GM18858 (cell line): ENCODE results near the gene ZNF775.

Experiments used
- ATAC-seq: cut with Tn5 transposase; IDR thresholded peaks from one replicate; pipeline ENCODE4 v1.9.1; 2021; ENCODE audit not compliant: unreplicated experiment

ZNF775 gene

DNA sequence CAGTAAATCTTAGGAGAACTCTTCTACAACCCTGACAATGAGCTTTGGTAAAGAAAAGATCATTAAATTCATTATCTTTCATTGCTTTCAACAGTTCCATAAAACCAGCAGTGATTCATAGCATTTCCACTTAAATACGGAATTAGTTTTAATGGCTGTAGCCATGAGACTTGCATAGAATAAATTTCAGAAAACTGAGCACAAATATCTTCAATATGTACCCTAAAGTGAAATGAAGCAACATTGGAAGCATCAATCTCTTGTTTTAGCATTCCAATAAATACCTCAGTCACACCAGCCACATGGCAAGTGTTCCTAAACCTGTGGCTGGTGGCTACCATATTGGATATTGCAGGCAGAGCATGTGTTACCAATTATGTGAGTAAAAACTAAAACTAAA lies 34.1 kb upstream of the ZNF775 start:
- no peak for ATAC-seq

DNA sequence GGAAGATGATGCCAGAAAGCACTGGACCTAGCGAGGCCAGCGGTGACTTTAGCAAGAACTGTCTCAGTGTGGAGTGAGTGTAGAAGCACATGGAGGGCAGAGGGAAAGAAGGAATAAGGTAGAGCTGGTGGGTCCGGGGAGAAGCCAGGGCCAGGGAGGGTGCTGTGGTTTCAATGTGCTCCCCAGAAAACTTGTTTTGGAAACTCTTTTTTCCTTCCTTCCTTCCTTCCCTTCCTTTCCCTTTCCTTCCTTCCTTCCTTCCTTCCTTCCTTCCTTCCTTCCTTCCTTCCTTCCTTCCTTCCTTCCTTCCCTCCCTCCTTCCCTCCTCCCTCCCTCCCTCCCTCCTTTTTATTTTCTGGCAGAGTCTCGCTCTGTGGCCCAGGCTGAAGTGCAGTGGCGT lies 32.2 kb upstream of the ZNF775 start:
- no peak for ATAC-seq

GRCh38 chr7:150351587-150352194 lies 27.4 kb upstream of the ZNF775 start:
- ATAC-seq = no peak

DNA sequence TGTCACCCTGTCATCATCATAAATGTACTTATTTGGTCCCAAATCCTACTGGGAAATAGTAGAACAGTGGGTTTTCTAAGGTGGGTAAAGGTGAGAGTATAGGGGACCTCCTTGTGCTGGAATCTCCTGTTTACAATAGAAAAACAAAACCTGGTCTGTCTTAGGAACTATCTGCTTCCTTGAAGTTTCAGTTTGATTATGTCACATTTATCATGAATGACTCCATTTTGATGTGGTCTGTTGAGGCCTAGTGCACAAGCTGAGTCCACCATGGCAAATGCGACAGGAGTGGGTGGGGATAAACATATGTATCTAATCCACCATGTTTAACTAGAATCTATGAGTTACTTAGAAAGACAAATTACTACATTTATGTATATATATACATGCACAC lies 23.5 kb upstream of the ZNF775 start:
- ATAC-seq = no peak

- ATAC-seq = no peak
These were observed 22.7 kb upstream of the ZNF775 start for GRCh38 chr7:150356265-150356897.

GRCh38 chr7:150357270-150357669 lies 21.9 kb upstream of the ZNF775 start:
- no peak for ATAC-seq

- ATAC-seq = no peak
These were observed 21.2 kb upstream of the ZNF775 start for GRCh38 chr7:150357771-150358427.

DNA sequence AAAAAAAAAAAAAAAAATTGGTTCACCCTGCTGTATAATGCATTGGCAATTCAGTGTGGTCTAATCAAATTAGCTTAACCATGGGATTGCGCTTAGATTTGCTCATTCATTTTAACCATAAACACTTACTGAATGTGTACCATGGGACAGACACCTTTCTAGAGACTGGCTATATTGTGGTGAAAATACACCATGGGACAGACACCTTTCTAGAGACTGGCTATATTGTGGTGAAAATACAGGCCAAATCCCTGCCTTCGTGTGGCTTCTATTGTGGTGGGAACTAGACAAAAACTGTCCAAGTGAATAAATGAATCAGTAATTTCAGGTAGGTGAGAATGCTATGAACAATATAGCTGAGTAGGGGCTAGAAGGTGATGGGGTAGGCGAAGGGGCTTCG lies 20.7 kb upstream of the ZNF775 start:
- ATAC-seq = no peak

- no peak for ATAC-seq
These were observed 20.0 kb upstream of the ZNF775 start for GRCh38 chr7:150358988-150359621.

- ATAC-seq = no peak
These were observed 19.3 kb upstream of the ZNF775 start for GRCh38 chr7:150359622-150360362.

GRCh38 chr7:150360363-150361058 lies 18.6 kb upstream of the ZNF775 start:
- no peak for ATAC-seq

- no peak for ATAC-seq
These were observed 17.7 kb upstream of the ZNF775 start for GRCh38 chr7:150361402-150361801.

DNA sequence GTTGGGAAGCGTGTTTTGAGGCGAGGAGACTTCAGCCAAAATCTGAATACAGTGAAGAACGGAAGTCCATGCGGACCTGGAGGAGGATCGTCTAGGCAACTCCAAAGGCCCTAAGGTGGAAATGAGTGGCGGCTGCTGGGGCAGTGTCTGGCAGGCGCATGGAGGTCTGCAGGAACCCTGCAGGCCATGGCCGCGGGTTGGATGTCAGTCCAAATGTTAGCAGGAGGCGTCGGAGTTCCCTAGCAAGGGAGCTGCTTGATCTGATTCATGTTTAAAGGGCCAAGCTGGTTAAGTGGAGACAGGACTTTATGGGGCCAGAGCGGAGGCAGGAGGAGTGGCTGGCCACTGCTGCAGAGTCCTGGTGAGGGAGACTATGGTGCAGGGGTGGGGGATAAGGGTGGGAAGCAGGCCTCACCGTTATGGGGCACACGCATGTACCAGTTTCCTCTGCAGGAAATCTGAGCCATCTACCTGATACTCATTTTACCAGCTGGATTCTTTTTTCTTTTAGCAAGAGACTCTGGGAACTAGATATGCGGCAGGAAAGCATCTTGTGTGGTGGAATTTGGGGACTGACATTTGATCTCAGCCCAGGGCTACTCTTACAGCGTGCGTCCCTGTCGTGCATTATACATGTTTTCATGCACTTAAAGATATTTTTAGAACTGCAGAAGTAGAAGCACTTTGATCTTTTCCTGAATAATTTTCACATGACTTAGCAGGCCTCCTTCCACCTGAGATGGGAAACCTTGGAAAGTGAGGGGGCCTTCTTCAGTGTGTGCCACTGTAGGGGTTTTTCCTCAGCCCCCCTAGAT lies 17.1 kb upstream of the ZNF775 start:
- ATAC-seq = no peak

DNA sequence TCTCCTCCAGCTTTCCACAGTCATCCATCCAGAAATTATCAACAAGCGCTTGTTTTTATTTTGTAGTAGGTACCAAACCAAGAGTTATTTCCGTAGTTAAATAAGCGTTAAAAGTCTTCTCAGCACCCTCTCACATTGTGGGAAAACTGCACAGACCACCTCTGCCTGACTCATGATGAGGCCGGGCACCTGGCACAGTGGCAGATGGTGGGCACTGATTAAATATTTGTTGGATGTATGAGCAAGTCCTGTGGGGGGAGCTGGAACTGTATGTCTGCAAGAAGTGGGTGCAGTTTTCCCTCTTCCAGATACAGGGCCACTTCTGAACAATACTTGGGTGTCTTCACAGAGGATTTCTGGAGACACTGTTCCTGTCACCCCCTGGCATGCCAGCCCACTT lies 15.8 kb upstream of the ZNF775 start:
- ATAC-seq = no peak

- no peak for ATAC-seq
These were observed 15.3 kb upstream of the ZNF775 start for GRCh38 chr7:150363872-150364271.

- ATAC-seq = no peak
These were observed 13.9 kb upstream of the ZNF775 start for GRCh38 chr7:150365194-150365593.

GRCh38 chr7:150365673-150366398 lies 13.3 kb upstream of the ZNF775 start:
- no peak for ATAC-seq

DNA sequence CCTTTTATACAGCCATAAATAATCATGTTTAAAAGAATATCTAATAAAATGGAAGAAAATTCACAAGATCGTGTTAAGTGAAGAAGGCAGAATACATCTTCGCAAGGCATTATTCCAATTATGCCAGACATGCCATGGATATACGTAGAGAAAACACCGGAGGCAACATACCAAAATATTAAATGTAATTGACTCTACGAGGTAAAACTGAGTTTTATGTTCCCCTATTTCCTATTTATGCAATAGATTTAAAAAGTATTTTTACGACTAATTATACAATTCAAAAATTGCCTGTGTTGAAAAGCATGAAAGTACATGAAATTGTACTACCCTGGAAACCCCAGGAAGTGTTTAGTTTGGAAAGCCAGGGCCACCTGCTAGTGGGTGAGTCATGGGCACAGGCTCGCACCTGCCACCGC lies 11.4 kb upstream of the ZNF775 start:
- no peak for ATAC-seq
